Germinal center (tissue), 1 donor: ENCODE measurements around the gene PLTP.
"Not testable (repeated sequence)": the region's sequence is repeated elsewhere in the genome, so short reads cannot be mapped to it uniquely, and the experiment has no call there.

Source experiments
- DNase-seq: peaks from one replicate; pipeline ENCODE4 v3.0.0; 2012; ENCODE audit warnings: mixed read lengths, low spot score

PLTP gene

DNA sequence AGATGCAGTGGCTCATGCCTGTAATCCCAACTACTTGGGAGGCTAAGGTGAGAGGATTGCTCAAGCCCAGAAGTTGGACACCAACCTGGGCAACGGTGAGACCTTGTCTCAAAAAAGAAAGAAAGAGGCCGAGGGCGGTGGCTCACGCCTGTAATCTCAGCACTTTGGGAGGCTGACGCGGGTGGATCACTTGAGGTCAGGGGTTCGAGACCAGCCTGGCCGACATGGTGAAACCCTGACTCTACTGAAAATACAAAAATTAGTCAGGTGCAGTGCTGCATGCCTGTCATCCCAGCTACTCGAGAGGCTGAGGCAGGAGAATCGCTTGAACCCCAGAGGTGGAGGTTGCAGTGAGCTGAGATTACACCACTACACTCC is 37.9 kb downstream of the PLTP start:
- not testable (repeated sequence) for DNase-seq

DNA sequence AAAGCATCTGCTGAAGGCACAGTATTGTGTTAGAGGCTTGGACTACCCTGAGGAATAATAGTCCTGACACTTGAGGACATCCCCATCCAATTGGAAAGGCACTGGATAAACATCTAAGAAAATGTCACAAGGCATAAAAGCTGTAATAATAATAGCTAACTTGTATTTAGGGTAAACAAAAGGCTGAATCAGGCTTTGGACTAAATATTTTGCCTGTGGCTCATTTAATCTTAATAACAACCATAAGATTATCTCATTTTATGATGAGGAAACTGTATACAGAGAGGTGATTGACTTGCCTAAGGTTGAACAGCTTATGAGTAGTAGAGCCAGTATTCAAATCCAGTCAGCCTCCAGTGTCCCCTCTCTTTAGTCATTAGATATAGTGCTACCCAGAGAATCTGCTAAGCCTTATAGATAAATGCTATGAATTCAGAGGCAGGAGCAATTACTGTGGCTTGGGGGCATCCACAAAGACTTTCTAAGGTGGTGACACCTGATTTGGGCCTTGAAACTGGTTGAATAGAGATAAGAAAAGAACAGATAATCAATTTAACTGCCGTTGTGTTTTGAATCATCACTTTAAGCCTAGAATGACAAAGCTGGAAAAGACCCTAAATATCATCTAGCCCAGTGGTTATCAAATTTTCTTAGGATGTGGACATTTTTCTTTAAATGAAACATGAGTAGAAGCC is 38.4 kb downstream of the PLTP start:
- no peak for DNase-seq

DNA sequence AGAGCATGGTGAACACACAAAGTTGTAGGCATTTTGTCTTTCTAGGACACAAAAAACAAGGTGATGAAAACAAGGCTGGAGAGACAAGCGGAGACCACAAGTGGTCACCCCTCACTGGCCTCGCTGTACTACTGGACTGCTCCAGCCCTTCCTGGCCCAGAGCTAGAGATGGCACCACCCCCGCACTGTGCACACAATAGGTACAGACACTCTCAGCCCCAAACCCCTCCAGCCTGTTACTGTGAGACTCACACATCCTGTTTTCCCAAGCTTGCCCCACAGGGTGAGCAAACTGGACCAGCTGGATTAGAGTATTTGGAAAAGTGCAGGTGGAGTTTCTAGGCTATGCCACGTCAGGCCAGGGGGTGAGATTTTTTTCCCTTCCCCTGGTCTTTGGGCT is 39.3 kb downstream of the PLTP start:
- DNase-seq = no peak

DNA sequence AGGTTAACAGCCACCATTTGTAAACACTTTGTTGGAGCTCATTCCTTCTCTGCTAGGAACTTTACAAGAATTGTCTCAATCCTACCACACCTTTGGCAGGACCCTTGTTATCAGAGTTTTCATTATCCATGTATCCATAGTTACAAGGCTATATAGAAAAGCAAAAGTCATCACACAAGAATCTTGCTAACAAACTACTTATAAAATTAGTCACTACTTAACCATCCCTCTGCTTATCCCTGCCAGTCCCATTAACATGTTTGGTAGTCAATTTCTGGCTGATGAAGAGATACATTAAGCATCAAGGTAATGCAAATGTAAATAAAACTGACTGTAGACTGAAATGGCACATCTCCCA is 44.2 kb downstream of the PLTP start:
- DNase-seq = no peak

DNA sequence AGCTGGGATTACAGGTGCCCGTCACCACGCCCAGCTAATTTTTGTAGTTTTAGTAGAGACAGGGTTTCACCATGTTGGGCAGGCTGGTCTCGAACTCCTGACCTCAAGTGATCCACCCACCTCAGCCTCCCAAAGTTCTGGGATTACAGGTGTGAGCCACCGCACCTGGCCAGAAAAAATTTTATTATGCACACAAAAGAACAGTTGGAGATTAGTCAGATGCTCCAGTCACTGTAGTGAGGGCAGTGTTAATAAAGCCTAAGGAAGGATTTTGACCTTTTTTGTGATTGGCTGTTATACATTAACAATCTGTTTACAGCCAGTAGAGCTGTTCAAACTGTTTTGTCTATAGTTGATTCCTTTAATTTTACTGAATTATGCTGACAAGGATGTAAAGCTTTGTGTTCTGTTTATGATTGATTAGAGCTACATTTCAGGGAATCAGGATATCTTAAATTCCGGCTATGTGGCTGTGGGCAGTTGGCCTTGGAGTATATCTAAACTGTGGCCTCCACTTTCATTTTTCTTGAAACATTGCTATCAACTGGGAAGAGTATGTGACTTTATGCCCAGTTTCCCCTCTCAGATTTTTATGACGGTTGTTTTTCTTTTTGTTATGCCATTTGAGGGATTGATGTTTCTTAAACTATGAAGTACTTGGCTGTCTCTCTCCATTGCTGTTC is 44.7 kb downstream of the PLTP start:
- DNase-seq = no peak

DNA sequence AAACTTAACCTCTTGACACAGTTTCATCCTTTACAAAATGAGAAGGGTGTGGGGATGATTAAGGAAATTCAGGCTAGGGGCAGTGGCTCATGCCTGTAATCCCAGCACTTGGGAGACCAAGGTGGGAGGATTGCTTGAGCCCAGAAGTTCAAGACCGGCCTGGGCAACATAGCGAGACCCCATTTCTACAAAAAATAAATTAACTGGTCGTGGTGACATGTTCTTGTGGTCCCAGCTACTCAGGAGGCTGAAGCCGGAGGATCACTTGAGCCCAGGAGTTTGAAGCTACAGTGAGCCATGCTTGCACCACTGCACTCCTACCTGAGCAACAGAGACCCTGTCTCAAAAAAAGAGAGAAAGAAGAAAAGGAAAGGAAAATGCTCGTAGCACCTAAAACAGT is 45.5 kb downstream of the PLTP start:
- no peak for DNase-seq

DNA sequence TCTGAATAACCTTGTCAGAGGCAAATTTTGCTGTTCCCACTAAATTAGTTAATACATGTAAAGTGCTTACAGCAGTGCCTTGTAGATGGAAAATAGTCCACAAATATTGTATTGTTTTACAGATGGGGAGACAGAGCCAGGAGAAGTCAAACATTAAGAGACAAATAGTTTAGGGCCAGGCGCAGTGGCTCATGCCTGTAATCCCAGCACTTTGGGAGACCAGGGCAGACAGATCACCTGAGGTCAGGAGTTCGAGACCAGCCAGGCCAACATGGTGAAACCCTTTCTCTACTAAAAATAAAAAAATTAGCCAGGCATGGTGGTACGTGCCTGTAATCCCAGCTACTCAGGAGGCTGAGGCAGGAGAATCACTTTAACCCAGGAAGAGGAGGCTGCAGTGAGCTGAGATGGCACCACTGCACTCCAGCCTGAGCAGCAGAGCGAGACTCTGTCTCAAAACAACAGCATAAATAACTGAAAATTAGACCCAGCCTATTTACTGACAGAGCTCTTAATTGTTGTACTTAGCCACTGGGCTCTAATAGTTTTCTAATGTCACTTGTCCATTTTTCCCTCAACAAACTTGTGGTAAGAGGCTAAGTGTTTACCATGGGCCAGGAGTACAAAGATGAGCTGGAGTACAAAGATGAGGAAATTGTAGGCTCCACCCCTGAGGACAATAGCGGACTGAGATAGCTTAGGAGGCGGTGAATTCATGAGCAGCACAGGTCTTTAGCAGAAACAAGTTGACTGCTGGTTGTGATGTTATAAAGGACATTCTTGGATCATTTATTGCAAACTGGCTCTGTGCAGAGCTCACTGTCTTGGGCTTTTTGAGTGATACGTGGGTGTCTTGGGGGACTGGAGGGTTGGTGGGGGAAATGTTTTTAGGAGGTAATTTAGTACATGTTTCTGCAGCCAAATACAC is 48.1 kb downstream of the PLTP start:
- DNase-seq = no peak

DNA sequence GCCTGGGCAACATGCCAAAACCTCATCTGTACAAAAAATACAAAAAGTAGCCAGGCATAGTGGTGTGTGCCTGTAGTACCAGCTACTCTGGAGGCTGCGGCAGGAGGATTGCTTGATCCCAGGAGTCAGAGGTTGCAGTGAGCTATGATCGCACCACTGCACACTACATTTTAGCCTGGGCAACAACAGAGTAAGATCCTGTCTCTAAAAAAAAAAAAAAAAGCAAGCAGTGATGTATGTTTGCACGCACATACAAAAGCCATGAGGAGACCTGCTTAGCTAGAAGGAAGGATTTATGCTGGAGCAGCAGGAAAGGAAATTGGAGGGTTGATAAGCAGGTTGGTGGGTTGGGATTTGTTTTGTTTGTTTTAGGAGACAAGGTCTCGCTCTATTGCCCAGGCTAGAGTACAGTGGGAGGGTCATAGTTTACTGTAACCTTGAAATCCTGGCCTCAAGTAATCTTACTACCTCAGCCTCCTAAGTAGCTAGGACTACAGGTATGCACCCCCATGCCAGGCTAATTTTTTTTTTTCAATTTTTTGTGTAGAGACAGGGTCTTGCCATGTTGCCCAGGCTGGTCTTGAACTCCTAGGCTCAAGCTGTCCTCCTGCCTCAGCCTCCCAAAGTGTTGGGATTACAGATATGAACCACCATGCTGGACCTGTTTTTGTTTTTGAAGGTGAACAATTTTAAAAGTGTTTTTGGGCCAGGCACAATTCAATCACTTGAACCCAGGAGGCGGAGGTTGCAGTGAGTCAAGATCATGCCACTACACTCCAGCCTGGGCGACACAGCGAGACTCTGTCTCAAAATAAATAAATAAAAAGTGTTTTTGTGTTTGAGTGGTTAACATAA is 50.5 kb downstream of the PLTP start:
- DNase-seq = no peak

DNA sequence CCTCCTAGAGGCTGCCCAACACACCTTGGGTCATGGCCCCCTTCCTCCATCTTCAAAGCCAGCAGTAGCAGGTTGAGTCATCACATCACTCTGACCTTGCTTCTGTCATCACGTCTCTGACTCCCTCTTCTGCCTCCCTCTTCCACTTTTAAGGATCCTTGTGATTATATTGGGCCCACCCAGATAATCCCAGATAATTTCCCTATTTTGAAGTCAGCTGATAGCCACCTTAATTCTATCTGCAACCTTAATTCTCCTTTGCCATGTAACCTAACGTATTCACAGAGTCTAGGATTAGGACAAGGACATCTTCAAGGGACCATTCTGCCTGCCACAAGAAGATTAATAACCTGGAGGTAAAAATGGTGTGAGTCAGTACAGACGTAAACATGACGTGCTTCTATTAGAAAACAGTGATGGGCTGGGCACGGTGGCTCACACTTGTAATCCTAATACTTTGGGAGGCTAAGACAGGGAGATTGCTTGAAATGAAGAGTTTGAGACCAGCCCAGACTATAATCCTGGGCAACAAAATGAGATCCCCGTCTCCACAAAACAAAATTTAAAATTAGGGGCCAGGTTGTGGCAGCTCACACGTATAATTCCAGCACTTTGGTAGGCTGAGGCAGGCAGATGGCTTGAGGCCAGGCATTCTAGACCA is 51.3 kb downstream of the PLTP start:
- DNase-seq = no peak

DNA sequence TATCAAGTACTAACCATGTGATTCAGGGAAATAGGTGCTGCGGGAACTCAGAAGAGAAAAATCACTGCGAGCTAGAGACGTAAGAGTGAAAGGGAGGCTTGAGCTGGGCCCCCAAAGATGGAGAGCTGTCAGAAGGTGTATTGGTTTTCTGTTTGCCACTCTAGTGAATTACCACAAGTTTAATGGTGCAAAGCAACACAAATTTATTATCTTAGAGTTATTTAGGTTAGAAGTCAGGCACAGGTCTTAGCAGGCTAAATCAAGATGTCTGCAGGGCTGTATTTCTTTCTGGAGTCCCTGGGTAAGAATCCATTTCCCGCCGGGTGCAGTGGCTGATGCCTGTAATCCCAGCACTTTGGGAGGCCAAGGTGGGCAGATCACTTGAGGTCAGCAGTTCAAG is 52.0 kb downstream of the PLTP start:
- DNase-seq = no peak

DNA sequence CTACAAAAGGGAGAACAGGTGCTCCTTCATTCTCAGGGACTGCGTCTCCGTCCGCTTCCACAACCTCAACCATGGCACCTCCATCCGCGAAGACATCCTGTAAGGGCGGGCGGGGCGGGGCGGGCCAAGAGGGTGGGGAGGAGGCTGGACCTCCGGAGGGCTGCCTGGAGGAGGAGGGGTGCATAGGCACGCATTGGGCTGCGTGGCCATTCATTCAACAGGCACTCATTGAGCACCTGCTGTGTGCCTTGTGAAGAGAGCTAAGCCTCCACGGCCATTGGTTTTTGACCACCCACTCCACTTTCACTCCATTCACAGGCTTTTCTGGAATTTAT is 54.1 kb downstream of the PLTP start:
- DNase-seq = peak; percentile 66

DNA sequence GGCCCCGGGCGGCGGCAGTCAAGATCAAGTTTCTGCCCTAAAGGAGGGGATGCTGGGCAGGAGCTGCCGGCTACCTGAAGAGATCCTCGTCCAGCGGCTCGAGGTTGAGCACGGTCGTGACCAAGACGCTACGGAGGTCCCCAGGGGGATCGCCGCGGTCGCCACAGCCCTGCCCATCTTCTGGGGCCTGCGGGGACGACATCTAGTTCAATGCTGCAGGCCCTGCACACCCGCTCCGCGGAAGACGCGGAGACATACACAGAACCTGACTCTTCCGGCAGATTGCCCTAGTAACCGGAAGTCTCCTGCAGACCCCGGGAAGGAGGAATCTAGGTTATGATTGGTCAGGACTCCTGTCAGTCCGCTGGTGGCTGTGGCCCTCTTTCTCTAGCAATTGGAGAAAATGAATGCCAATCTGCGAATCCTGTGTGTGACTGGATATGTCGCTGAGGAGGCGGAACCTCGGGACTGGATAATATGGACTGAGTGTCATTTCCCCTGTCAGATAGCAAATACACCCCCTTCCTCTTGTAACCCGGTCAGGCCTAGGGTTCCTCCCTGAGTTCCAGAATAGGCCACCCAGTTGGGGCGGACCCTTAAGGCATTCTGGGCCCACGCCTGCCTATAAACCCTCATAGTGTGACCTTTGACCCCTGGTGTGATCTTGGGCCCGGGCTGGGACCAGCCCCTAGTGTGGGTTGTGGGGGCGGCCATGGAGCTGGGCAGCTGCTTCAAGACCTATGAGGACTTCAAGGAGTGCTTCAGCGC is 54.7 kb downstream of the PLTP start, which contains the start of the genes ACOT8 and ZSWIM3:
ACOT8 (minus strand) TSS at position 279 of the 768 bp plus-strand sequence; CDS start at position 202, 77 bp downstream.
ZSWIM3 (plus strand) TSS at position 501 of the 768 bp plus-strand sequence; CDS start at position 713, 212 bp downstream.
- peak; percentile 100 for DNase-seq

DNA sequence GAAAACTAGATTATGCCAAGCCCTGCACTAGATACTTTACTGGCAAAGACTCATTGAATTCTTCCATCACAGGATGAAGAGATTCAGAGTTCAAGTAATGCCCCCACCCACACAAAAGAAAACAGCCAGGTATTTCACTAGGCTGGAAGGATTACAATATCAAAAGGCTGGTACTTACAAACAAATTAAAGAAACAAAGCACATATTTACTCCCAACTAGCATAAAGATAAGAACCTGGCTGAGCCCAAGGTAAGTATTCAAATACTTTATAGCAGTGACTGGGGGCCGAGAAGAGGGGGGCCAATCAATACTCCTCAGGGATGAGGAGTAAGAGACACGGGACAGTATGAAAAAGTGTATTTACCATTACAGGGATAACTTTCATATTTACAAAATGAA is 58.5 kb downstream of the PLTP start:
- no peak for DNase-seq

DNA sequence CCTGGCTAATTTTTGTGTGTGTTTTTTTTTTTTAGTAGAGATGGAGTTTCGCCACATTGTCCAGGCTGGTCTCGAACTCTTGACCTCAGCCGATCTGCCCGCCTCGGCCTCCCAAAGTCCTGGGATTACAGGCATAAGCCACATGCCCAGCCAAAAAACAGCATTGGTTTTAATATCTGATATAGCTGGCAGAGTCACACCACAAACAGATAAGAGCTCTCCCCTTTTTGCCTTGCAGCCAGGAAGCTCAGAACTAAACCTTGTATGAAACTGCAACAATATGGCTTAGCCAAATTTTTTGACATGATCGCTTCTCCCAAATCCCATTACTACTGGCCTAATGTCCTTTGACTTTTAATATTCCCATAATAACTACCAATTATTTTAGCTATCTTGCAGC is 59.6 kb downstream of the PLTP start:
- DNase-seq = no peak

DNA sequence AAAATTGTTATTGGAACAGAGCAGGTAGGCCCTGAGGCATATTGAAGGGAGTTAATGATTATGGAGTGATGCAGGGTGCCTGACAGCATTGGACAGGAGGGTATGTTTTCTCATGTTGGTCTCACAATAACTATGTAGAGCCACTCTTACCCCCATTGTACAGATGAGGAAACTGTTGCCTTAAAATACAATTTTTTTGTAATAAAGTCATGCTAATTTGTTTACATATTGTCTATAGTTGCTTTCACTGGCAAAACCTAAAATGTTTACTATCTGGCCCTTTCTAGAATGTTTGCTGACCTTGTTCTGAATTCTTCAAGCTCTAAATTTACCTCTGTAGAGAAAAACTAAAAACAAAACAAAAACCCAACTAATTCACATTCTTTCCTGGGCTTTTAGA is 60.5 kb downstream of the PLTP start:
- no peak for DNase-seq

DNA sequence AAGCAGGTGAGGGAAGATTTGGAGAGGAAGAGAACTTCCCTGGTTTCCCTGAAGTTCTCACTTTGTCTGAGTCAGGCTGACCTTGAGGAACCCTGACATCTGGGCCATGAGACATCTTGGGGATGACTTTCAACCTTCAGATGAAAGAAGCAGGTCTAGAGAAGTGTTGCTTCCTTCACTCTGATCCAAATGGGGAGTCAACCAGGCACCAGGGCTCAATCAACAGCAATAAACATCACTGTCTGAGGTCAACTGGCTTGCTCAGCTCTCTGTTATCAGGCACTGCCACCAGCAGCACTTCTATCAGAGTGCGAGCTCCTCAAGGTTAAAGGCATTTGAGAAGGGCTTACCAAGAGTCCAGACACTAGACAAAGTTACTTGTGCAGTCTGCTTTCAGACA is 61.0 kb downstream of the PLTP start:
- no peak for DNase-seq

DNA sequence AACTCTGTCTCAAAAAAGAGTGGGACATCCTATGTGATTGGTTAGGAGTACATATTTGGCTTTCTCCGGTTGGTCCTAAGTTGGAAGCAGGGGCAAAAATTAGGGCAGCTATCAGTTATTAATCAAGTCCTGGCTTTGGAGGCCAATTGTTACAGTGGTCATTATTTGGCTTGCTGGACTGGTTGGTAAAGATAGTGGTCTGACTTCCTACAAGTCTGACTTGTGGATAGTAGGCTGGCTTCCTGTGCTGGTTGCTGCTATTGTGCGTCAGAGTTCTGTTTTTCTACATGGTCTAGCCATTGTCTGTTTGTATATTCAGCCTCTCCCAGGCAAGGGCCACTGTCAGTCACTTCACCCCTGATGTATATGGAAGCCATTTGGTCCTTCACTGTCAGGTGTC is 61.7 kb downstream of the PLTP start:
- no peak for DNase-seq

DNA sequence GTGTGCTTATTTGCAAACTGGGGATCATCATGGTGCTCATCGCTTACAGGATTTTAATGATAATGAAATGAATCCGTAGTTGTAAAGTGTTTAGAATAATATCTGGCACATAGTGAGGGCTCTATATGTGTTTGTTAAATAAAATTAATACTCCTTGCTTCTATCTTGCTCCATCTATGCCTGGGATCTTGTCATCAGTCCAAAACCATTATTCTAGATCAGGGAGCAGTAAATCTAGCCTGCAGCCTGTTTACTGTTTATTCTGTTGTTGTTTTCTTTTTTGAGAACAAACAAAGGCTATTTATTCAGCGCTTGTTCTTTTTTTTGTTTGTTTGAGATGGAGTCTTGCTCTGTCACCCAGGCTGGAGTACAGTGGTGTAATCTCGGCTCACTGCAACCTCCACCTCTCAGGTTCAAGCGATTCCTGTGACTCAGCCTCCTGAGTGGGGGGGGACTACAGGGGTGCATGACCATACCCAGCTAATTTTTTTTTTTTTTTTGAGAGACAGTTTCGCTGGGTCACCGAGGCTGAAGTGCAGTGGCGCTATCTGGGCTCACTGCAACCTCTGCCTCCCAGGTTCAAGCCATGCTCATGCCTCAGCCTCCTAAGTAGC is 62.9 kb downstream of the PLTP start:
- DNase-seq = no peak
